Measurements from ENCODE around the gene FKBP14. TPM values are rescaled to one million over a fixed set of nuclear protein-coding genes. Genes with fewer than 3 reads are reported as not detected.

The FKBP14 gene, protein sequence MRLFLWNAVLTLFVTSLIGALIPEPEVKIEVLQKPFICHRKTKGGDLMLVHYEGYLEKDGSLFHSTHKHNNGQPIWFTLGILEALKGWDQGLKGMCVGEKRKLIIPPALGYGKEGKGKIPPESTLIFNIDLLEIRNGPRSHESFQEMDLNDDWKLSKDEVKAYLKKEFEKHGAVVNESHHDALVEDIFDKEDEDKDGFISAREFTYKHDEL
- 26.2 and 28.1 TPM in 2 replicates for total RNA-seq

DNA sequence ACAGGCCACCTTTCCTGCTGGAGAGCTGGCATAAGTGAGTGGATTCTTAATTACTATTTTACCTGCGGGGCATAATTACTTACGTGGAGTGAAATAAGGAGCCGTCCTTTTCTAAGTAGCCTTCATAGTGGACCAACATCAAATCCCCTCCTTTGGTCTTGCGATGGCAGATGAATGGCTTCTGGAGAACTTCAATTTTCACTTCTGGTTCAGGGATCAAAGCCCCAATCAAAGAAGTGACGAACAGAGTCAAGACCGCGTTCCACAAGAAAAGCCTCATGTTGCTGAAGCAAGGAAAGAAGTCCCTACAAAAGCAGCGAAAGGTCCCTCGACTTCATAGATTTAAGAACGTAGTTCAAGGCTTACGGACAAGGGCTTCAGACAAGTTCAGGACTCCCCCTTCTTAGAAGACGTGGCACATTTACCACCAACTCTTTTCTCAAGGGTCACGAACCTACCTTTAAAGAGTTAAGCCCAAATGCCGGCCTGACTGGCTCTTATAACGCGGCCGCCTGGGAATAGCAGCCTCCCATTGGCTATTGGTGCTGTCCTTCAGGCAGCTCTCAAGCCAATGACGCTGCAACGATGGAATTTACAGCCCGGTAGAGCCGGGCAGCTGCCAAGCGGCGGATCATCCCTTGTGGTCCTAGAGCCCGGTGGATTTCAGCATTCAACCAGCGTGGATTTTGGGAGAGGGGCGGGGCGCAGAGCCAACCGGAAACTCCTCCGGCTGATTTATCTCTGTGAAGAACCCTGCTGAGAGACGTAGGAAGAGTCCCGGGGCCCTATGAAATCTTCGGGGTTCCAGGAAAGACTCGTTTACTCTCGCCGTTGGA lies at the start of gene FKBP14:
FKBP14 (minus strand) TSS at position 474 of the 836 bp plus-strand sequence; CDS start at position 280, 194 bp downstream.

DNA sequence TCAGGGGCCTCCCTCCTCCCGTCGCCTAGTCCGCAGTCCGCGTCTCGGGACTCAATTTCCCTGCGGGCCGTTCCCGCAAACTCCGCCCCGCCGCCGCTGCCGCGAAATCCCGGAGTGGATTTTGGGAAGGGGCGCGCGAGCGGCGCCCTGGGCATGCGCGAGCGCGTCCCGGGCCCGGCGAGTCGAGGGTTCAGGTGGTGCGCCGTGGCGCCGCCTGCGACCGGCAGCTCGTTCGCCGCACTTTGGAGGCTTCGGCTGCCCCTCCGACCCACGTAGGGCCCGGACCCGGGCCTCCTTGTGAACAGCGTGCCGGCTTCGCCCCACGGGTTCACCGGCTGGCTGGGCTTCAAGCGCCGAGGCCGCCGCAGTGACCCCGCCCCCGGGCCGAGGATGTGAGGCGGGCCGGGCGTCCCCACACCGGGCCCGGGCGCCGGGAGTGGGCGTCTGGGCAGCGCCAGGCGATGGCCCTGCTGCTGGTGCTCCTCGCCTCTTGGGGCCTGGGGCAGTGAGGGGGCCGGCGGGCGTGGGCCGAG lies 1.8 kb upstream of the FKBP14 start, which contains the start of gene PLEKHA8:
PLEKHA8 (plus strand) TSS at position 197 of the 533 bp plus-strand sequence. CDS start 351 bp downstream, outside the sequence.

DNA sequence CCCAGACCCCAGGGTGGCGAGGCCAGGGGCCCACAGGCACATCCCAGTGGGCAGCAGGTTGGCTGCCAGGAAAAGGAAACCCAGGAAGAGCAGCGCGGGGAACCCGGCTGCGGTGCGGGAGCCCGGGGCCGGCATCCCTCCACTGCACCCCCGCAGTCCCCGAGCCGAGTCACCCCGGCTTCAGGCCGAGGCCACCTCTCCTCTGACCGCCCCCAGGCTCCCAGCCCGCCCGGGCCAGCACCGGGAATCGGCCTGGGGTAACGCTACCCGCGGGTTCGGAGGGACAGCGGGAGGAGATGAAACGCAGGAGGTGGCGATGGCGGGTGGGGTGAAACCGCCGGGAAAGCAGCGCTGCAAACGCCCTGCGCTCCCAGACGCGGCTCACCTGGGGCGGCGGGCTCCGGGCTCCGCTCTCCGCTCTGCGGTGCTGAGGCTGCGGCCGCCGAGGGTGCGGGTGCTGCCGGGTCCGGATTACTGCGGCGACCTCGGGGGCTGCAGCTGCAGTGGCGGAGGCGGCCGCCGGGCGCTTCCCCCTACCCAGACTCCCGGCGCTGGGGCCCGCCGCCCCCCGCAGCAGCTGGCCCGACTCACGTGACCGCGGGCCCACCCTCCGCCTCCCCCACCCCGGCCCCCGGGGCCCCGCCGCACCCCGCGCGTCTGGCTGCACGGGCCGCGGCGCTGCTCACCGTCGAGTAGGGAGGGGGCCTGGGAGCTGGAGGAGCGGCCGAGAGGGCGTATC lies 37.1 kb downstream of the FKBP14 start, which contains the start of gene SCRN1:
SCRN1 (minus strand) TSS at position 545 of the 739 bp plus-strand sequence. CDS start 20,734 bp downstream, outside the sequence.

Other genes starting within 250 kb of the FKBP14 start
- gene WIPF3, start 220.2 kb downstream of the FKBP14 start, total RNA-seq: 0.10 TPM in 1 of 2 replicates, not detected in the other
- gene SCRN1, start 36.9 kb downstream of the FKBP14 start, total RNA-seq: 65.0 and 65.4 TPM in 2 replicates
- gene PLEKHA8, start 1.7 kb upstream of the FKBP14 start, total RNA-seq: 15.0 and 20.7 TPM in 2 replicates
- 9.4 and 9.5 TPM in 2 replicates for gene MTURN, start 108.3 kb upstream of the FKBP14 start, total RNA-seq

Measured in vein endothelial cell (primary cell).